Glomerular endothelial cell (primary cell): ENCODE measurements around the gene SMIM14. TPM values are rescaled to one million over a fixed set of nuclear protein-coding genes. Genes with fewer than 3 reads are reported as not detected.
"Not testable (repeated sequence)": the region's sequence is repeated elsewhere in the genome, so short reads cannot be mapped to it uniquely, and the experiment has no call there.

Source experiments
- DNase-seq: peaks from one replicate; pipeline ENCODE4 v3.0.0-alpha.2; 2011; ENCODE audit warnings: low read depth, low spot score; ENCODE audit errors: extremely low read depth
- total RNA-seq: library from RNA; depleted of rRNA; stranded (reverse); fragments of >200 nt; gene quantifications from 2 replicates; pipeline ENCODE4 v1.2.3, GENCODE V29; 2015

Gene SMIM14
- total RNA-seq, 1 donor from 2014 or later, result 19.4 TPM

DNA sequence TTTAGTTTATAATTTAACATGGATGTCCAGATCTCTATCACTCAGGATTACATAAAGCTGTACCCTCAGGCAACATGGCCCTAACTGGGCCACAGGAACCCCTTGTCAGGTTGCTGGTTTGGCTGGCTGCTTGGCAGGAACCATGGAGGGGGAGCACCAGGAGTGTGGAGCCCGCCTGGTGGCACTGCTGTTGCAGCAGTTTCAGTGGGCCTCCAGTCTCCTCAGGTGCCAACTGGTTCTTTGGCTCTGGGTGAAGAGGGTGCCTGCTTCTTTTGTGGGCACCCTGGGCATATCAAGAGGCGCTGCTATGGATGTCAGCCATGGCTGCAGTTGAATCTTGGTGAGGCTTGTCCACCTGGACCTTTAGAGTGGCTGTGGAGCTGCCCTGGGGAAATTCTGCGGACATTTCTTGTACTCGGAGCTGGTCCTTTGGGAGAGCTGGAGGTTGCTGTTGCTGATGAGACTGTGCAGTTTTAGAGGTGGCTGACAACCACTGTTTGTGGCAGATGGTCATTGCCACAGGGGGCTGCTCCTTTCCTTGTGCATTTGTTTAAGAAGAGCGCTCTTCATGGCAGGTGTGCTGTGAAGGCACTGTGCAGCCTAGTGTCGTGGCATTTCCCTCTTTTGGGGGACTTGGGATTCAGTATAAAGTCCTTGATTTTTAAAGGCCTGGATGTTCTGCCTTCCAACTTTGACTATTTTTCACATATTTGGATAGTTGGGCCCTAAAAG is 10.3 kb upstream of the SMIM14 start:
- DNase-seq, result no peak

DNA sequence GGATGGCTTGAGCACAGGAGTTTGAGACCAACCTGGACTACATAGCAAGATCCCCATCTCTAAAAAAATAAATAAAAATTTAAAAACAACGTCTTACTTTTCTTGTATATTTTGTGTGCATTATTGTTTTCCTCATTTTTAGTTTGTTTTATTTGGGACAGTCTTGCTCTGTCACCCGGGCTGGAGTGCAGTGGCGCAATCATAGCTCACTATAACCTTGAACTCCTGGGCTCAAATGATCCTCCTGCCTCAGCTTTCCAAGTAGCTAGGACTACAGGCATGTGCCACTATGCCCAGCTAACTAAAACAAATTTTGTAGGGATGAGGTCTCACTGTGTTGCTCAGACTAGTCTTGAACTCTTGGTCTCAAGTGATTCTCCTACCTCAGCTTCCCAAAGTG is 9.5 kb upstream of the SMIM14 start:
- DNase-seq, result no peak

DNA sequence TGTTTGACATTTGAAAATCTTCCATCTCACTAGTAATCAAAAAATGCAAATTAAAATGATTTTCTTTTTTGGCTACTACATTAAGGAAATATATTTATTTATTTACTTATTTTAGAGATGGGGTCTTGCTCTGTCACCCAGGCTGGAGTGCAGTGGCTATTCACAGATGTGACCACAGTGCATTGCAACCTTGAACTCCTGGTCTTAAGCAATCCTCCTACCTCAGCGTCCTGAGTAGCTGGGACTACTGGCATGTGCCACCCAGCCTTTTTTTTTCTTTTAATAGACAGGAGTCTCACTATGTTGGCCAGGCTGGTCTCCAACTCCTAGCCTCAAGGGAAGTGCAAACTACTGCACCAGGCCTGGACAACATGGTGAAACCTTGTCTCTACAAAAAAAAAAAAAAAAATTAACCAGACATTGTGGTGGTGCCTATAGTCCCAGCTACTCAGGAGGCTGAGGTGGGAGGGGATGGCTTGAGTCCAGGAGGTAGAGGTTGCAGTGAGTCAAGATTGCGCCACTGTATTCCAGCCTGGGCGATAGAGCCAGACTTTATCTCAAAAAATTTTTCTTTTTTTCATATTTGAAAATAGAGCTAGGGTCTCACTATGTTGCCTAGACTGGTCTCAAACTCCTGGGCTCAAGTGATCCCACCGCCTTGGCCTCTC is 4.4 kb upstream of the SMIM14 start:
- no peak for DNase-seq

DNA sequence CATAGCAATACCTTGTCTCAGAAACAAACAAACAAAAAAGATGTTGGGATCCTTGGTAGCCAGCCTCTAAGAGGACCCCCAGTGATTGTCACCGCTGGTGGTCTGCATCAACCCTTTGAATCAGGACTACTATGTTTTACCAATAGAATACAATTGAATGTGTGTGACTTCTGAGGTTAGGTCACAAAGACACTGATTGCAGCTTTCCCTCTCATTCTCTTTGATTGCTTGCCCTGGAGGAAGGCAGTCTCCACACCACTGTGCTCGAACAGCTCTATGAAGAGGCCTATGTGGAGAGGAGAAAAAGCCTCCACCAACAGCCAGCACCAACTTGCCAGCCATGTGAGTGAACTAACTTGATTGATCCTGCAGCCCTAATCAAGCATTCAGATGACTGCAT is 2.8 kb upstream of the SMIM14 start:
- DNase-seq, result no peak

DNA sequence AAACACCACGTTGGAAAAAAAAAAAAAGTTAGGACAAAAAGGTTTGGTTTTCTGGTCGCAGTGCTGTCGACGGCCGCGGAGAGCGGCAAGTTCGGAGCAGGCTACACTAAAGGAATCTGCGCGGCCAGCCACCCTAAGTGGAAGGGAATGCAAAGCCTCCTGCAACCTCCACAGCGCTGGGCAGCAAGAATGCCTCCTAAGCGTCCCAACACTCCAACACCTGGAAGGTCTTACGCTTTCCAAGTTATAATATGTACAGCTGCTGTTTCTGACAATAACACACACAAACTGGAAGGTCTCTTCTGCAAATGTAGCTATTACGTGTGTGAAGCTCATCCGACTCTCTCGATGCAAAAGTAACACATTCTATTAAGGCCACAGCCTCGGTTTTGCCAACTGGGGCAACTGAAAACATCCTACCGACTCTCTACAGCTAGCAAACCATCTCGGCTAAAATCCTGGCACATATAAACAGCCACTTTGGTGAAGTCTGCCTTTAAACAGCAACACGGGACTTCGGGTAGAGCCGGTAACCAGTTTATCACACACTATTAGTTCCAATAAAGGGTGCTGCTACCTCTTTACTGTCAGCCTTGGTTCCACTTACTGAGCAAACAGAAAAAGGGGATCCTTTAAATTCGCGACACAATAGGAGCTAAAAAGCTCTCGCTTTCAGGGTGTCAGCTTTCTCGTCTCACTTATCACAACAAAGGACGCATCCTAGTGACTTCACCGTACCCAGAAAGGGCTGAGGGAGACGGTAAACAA is 895 bp downstream of the SMIM14 start:
- DNase-seq, result no peak

DNA sequence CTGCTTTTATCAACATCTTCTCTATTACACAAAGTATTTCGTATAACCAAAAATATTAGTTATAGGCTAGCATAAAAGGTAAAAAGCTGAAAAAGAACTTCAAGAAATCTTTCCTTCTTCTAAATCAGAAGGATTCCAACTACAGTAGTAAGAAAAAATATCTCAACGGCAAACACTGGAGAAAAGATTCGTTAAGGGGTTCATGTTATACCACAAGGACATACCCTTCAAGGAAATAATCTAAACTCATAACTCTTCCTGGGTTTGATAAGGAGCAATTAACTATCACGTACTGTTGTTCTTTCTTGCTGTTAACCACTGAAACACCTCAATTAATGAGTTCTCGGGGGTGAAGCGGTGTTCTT is 1.5 kb downstream of the SMIM14 start:
- no peak for DNase-seq

DNA sequence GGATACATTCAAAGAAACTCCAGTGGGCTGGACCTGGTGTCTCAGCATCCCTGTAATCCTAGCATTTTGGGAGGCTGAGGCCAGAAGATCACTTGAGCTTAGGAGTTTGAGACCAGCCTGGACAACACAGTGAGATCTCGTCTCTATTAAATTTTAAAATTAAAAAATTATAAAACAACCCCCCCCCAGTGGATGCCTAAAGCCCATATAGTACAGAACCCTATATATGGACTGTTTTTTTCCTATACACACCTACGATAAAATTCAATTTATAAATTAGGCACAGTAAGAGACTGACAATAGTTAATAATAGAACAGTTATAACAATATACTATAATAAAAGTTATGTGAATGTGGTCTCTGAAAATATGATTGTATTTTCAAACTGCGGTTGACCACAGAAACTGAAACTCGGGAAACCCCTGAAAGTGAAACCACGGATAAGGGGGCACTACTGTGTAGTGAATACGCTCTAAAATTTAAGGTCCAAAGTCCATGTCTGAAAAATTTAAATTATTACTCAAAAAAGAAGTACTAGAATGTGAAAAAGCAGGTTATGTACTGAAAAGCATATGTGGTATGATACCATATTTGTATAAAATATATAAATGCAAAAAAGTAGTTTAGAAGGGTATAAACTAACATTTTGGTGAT is 2.0 kb downstream of the SMIM14 start:
- DNase-seq, result no peak

DNA sequence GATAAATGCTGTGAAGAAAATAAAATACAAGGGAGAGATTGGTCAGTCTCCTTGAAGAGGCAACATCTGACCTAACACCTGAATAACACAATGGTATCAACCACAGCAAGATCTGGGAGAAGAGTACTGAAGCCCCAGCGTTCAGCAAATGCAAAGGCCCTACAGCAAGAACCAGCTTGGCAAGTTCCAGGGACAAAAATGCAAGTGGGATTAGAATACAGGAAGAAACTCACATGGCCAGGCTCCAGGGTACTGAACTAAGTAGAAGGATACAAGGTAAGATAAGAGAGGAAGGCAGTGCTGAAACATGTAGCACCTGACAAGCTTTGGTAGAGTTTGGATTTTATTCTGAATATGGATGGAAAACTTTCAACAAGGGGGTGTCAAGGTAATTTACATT is 3.6 kb downstream of the SMIM14 start:
- DNase-seq, result no peak

DNA sequence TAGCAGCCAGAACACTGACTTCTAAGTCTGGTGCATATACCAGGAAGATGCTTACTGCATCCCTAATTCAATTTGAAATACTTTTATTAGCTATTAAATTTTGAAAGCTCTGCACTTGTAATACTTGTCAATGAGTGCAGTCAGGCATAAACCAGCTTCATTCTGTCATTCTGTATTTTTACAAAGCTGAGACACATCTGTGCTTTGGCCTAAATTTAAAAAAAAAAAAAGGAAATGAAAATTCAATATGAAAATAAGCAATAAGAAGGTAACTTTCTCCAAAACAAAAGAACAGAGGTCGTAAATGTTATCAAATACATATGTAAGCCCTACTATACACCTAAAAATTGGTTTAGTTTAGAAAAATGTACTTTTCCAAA is 7.0 kb downstream of the SMIM14 start:
- DNase-seq, result no peak

DNA sequence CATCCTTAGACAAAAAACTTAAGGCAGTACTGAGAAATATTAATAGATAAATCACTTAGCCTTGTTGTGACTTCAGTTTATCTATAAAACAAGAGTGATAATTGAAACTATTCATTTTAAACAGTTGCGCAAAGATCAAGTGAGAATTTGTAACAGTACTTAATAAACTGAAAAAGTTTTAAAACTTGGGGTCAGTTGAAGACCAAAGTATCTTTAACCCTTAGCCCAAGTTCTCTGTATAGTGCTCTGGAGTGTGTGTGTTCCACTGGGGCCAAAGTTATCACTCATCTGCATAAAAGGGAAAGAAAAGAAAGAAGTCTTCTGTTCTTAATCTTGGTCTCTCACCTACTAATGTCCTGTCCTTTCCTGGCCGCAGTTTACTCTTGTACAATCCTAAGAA is 11.3 kb downstream of the SMIM14 start:
- no peak for DNase-seq

DNA sequence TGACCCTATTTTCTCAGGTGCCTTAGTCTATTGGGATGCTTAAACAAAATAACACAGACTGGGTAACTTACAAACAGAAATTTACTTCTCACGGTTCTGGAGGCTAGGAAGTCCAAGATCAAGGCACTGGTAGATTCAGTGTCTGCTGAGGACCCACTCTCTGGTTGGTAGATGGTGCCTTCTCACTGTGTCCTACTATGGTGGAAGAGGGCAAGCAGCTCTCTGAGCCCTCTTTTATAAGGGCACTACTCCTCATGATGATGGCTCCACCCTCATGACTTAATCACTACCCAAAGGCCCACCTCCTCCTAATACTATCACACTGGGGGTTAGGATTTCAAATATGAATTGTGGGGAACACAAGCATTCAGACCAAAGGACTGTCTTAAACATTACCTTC is 11.8 kb downstream of the SMIM14 start:
- DNase-seq, result no peak

DNA sequence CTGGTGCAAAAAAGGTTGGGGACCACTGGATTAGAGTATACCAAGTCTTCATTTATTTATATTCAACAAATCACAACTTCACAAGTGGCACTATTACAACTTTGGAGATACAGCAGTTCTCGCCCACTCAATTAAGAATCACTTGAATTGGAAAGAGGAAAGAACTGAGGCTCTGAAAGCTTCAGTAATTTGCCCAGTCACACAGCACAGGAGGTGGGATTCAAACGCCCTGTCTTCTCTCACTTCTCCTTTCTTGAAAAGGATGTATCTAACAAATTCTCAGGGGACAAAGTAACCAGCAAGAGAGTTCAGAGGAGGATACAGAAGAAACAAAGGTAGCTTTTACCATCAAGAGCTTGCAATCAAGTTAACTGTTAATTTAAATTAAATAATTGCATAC is 12.4 kb downstream of the SMIM14 start:
- no peak for DNase-seq

DNA sequence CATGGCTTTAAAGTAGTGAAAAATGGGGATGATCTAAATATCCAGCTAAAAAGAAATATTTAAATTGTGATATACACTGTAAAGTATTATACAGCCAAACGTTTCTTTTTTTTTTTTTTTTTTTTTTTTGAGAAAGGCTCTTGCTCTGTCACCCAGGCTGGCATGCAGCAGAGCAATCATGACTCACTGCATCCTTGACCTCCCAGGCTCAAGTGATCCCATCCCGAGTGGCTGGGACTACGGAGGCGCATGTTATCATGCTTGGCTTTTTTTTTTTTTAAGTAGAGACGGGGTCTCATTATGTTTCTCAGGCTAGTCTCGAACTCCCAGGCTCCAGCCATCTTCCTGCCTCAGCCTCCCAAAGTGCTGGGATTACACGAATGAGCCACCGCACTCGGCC is 17.1 kb downstream of the SMIM14 start:
- DNase-seq, result no peak

DNA sequence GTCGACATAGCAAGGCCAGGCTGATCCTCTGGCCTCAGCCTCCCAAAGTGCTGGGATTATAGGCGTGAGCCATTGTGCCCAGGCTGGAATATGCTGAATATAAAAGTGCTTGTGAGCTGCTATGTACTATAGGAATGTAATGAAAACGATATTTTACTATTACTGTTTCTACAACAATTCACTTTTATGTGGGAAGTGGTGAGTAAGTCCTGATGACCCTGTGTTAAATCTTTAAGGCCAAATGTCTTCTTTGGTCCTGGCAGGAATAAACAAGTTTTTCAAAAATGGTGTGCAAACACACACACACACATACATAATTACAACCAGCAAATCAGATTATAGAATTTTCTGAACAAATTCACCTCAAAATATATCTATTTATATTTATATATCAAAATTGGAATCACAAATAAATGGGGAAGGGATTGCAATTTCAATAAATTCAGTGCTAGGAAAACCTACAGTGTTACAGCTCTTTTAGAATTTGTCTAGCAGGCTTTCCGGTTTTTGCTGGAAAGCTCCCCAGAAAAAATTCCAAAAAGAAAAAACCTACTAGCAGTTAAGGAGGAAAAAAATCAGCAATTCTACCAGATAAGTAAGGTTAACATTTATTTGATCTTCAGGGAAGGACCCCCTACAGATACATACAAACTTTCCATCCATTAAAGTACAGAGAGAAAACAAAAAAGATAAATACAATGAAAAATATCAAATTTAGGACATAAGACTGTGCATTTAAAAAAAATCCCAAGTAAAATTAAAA is 17.9 kb downstream of the SMIM14 start:
- DNase-seq, result no peak

DNA sequence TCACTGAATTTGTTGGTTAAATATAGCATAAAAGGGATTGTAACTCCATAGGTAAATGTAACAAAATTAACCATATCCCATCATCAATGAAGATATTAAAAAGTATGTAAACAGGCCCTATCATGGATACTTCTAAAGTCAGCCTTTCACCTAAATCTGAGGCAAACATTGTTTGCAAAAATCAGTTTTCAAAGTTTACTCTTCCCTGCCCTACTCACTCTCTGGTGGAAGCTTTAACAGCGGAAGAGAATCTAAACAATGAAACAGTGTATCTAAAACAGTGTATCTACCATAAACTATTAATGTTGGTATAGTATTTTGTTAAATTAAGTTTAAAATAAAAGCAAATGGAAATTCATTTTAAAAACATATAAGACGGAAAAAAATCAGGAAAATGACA is 21.1 kb downstream of the SMIM14 start:
- DNase-seq, result no peak

DNA sequence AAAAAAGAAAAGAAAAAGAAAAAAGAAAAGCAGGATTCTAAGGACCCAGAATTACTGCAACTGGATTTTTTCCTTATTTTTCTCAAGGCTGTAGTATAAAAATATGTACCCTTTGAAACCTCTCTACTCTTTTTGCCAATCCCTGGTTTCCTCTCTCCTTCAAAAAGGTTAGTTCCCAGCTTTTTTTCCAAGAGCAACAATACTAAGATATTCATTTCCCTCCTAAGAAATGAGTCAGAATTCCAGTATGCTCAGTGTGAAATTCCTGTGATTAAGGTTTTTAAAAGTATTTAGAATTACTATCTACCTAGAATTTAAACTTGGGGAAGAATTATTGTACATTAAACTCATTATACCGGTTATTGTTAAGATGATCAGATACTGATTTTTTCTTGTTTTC is 22.0 kb downstream of the SMIM14 start:
- DNase-seq, result no peak

DNA sequence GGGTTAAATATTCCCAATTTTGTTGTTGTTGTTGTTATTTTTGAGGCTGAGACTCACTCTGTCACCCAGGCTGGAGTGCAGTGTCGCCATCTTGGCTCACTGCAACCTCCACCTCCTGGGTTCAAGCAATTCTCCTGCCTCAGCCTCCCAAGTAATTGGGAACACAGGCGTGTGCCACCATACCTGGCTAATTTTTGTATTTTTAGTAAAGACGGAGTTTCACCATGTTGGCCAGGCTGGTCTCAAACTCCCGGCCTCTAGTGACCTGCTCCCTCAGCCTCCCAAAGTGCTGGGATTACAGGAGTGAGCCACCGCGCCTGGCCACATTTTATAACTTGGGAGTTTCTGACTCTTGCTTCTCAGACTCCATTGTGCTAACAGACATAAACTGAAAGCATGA is 22.6 kb downstream of the SMIM14 start:
- not testable (repeated sequence) for DNase-seq

DNA sequence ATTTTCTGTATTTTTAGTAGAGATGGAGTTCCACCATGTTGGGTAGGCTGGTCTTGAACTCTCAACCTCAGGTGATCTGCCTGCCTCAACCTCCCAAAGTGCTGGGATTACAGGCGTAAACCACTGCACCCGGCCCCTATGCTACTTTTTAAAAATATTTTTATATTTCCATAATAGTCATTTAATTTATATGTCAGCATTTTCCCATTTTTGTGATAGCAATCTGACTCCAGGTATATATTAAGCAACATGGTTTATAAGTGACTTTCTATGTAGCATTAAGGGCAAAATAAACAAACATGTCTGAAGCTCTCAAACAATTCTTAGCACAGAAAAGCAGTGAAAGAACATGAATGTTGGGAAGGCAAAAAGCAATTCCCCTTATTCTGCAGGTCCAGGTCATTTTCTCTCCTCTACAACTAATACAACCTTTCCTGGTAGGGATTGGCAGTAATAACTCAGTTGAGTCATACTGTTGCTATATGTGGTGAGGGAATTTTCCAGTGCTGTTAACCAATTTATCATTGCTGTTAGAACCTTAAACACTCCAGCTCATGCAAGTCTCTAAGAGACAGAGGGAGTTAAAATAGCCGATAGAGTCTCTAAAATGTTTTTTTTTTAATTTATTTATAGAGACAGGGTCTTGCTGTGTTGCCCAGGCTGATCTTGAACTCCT is 24.0 kb downstream of the SMIM14 start:
- no peak for DNase-seq

DNA sequence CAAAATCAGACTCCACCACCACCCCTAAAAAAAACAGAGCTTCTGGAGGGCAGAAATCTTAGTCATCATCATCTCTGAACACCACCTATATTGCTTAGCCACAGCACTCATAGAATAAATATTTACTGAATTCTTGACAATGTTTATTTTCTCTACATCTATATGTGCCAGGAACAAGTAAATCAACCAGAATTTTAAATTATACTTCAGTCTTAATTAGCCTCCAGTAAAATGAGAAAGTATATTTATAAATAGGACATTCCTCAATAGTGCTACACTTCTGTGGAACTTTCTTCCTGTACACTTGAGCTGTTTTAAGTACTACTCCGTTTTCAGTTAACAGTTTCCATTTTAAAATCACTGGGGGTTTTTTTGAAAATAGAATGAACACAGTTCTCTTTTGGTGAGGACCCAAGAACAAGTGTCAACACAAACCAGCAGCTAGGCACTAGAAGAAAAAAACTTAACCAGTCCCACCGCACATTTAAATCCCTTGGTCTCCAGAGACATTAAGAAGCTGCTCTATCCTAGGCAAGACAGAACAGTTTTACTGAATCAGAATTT is 25.5 kb downstream of the SMIM14 start:
- DNase-seq, result no peak

DNA sequence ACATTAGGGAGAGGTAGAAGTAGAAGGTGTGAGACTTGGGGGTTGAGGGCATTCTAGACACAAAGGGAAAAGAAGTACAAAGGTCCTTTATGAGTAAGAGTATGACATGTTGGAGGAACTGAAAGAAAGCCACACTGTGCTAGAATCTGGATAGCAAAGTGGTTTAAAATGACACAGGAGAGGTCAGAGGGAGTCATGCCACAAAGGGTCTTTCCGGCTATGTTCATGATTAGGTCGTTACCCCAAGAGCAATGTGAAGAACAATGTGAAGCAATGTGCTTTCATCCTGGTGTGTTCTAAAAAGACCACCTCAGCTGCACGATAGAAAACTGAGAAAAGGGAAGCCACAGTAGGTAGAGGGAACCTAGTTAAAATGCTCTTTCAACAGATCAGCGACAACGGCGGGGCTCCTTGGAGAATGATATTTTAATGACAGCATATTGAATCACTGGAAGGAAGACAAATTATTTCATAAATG is 29.2 kb downstream of the SMIM14 start:
- no peak for DNase-seq
